Right renal pelvis (tissue), 4 donors: Measurements from ENCODE around the gene SLC22A7. TPM values are rescaled to one million over a fixed set of nuclear protein-coding genes. Genes with fewer than 3 reads are reported as not detected.

Experiments
- DNase-seq, 4 donors: peaks; one replicate each; pipeline ENCODE4 v3.0.0-alpha.2; 2013; ENCODE audit warnings: low read depth in 4 of 4, low spot score in 3 of 4, missing footprints in 1 of 4
- polyA plus RNA-seq, 4 donors: library from polyadenylated mRNA; unstranded; fragments of 120-200 nt; gene quantifications; one replicate each; pipeline ENCODE4 v1.2.1, GENCODE V29; 2013; ENCODE audit not compliant: insufficient read length in 4 of 4

SLC22A7 gene
- polyA plus RNA-seq, 4 donors: 0.24 to 2.5 (median 0.86) TPM

DNA sequence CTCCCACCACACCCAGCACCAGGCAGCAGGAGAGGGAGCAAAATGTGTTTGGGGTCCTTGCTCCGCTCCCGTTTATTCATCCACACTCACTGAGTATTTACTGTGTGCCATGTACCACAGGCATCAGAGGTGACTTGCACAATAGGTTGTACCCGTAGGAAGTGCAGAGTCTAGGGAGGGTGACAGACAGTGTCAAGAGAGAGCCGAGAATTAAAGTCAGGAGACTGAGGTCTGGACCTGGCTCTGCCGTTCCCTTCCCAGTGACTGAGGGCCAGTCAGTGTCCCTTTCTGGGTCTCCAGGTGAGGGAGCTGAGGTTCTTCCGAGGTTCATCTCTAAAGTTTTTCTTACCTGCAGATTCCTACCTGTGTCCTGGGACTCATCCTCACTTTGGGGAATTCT, 32.5 kb upstream of the SLC22A7 start:
- DNase-seq: no peak

DNA sequence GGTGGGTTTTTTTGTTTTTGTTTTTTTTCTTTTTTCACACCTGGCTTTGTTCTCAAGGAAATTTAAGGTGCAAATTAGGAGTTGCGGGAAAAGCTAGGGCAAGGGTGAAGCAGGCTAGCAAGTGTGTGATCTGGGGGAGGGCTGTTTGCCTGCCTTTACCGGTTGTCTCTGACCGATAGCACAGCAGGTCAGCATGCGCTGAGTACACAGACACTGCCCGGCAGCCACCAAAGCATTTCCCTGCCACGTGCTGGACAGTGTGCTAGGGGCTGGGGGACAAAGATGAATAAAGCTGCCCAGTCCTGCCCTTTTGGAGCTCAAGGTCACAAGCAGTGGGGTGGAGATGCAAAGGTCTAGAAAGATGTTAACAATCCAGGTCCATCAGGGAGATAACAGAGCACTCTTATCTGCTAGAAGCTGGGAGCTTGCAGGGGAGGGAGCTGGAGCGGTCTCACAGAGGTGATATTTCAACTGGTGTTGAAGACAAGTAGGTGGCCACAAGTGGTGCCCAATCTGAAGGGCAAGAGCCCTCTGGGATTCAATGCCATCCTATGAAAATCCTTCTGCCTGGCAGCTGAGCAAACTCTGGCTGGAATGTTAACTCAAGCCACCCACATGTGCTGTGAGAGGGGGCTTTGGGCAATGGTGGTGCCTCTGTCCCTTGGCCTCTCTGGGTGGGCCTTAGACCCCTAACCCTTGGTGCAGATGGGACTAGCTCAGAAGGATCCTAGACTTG, 30.3 kb upstream of the SLC22A7 start:
- DNase-seq: no peak

DNA sequence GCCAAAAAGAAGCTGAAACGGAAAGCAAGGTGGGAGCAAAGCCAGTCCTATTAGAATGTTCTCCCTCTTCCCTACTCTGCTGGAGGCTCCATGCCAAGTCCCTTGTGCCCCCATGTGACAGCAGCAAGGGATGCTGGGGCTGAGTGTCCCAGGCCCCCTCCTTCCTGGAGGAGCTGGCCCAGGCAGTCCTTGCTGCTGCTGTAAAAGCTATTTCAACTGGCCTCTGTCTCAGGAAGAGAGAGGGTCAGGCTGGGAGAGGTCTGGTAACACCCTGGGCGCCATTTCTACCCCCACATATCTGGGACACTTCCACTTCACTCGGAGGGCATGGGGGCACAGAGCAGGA, 29.7 kb upstream of the SLC22A7 start:
- no peak for DNase-seq

DNA sequence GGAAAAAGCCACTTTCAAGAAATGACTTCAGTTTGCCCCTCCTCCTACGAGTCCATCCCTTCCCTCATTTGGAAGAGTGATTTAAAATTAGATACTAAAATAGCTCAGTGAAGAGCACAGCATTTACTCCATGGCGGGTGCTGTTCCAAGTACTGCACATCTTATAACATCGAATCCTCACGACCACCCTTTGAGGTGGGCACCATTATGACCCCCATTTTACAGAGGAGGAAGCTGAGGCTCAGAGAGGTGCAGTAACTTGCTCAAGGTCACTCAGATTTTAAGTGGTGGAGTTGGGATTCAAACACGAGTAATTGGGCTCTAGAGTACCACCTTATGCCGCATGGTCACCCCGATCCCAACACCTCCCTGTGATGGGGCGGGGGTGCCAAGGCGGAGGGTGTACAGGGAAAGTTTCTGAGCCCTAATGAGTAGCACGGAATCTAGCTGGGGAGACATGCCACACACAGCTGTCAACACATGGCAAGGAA, 29.2 kb upstream of the SLC22A7 start:
- no peak for DNase-seq

DNA sequence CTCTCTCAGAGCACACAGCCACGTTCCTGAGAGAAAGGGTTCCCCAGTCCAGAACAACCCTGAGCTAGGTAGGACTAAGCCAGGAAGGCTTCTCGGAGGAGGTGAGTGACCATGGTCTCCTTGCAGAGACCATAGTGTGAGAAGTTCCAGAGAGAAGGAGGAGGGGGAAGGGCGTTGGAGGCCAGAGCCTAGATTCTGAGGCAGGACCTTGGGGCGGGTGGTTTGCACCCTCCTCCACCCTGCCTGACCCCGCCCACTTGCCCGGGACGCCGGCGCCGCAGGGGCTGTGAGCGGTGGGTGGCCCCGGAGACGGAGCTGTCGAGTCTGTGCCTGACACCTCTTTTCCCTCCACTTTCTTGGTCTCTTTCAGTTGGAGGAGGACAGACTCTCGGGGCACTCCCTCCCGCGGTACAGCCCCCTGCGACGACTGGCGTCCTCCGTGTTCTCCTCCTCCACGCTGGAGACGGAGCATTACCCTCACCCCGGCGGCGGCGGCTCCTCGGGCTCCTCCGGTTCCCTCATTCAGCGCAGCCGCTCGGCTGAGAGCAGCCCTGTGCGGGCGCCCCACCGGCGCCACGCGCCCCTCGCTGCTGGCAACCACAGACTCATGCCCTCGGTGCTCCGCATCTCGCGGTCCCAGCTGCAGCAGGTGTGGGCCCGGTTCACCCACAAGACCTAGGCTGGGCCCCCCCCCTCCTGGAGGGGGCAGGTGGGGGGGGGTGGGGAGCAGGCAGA, 28.6 kb upstream of the SLC22A7 start:
- no peak for DNase-seq

DNA sequence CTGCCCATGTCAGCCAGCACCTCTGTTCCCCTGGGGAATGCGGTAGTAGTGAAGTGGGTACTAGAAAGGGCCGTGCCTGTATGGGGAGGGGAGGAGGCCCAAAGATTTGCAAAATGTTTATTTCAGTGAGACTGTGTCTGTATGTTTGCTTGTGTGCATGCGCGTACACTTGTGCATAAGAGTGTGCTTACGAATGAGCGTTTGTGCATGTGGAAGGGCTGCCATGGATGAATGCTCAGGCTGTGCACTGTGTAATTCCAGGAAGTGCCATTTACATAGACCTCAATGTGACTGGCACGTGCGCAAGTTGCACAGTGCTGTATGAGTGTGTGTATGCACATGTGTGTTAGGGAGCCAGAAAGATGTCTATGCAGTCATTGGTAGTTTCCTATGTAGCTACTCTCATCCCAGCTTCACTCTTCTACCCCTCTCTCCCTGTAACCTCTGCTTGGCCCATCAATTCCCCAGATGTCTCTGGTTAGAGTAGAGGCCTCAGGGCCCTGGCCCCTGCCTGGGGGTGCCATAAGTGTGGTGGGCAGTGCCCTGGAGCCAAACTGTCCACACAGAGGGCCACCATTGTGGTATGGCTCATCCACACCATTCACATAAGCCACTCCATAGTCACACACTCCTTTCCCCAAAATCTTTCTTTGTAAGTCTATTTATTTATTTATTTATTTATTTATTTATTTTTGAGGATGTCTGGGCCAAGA, 26.8 kb upstream of the SLC22A7 start:
- no peak for DNase-seq

DNA sequence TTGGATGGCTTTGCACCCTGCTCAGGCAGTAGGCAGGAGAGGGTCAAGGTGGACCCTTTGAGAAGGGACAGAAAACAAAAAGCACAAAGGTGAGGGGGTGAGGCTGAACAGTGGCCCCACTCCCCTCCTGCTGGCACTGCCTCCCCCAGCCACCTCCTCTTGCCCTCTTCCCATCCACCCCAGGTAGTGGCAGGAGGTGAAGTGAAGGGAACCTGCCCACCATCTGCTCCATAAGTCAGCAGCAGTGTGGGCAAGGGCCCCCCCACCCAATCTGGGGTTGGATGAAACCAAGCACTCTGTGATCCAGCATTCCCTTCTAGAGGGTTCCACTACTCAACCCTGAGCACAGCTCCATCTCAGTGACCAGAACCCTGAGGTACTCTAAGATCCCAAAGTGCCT, 26.1 kb upstream of the SLC22A7 start:
- DNase-seq: no peak

DNA sequence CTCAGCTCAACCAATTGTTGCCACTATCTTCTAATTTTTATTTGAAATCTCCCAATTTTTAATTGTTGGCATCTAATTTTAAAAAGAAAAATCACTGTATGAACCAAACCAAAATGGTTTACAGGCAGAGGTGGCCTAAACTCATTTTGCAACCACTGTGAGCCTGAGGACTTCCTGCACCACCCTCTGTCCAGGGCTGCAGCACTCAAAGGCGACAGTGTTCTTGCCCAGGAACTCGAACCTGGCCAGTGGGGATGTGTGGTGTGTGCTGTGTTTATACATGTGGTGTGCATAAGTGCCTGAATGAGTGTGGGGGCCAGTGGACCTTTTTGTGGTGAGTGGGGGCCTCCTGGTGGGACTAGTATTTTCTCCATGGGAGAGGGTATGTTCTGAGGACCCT, 24.4 kb upstream of the SLC22A7 start:
- DNase-seq: no peak

DNA sequence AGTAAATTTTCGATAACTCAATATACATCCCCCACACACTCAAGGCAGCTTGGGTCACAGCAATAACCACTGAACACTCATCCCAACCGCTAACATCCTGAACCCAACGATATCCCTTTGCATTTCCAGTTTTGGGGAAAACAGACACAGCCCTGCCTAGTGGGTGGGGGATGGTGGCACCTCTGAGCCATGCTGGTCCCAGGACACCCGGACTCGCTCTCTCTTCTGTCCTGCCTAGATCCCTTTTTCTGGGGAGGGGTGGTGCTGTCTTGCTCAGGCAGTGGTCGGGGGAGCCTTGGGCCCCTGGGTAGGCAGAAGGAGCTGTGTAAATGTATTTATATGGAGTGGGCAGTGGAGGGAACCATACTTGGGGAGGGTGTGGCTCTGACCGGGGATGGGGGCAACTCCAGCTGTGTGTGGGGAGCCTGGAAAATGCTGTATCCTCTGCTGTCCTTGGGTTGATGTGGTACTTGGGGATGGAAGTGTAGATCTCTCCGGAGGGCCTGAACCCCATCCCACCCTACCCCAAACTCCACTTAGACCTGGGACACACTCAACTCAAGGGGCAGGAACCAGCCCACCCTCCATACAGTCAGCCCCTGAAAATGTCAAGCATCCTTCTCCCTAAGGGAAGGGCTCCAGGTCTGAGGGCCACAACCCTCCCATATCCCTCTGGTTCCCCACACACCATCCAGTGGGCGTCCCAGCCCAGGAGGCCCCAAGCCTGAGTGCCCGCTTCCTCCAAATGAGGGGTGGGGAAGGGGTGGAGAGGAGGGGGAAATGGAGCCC, 23.7 kb upstream of the SLC22A7 start:
- DNase-seq: no peak

DNA sequence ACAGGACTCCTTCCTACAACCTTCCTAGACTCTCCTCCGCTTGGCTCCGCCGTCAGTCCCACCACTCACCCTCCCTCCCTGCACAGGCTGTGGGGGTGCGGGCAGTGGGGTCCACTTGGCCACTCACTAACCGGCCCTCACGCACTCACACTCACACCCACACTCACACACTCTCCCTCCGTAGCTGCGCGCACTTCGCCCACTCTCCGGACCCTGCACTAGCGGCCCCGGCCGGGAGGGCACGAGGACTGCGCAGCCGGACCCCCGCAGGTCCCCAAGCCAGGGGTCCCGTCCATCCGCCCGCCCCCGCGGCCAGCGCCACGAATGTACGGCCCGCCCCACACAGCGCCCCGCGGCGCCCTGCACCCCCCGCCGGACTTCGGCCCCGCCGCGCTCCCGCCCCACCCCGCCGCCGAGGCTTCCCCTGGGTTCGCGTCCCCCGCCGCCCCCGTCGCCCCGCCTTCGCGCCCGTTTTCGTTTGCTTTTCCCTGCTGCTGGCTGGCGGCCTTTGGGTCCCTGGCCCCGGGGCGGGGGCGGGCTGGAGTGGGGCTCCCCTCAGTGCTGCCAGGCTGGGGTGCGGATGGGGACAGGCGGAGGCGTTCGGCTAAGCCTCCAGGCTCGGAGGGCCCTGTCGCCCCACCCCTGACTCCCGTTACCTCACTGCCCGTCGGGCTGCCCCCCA, 23.0 kb upstream of the SLC22A7 start:
- DNase-seq: no peak

DNA sequence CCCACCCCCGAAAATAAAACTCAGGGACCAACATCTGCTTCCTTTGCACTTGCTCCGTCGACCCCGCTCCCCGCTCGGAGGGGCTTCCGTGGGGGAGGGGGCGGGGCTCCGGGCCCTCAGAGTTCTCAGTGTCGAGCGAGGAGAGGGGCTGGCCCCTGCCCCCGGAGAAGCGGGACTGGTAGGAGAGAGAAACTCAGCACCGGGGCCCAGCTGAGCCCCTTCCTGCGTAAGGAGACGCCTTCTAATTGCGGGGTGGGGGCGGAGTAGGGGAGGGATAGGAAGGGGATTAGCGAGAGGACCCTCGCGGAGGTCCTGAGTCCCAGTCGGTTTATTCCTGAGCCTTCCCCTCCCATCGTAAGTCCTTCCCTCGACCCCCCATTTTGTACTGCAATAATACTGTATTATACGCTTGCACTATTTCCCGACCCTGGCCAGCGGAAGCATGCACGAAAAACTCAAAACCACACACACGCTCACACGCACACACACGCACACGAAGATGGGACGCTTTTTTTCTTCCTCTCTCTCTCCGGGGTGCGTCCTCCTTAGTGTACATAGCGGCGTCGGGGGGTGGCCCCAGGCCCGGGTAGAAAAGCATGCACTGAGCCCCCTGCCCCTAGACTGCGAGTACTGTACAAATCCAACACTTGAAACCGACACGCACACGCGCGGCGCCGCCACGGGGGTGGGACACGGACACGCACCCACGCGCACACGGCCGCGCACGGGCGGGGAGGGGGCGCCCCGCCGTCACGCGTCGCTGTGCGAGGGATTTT, 22.1 kb upstream of the SLC22A7 start:
- no peak for DNase-seq

DNA sequence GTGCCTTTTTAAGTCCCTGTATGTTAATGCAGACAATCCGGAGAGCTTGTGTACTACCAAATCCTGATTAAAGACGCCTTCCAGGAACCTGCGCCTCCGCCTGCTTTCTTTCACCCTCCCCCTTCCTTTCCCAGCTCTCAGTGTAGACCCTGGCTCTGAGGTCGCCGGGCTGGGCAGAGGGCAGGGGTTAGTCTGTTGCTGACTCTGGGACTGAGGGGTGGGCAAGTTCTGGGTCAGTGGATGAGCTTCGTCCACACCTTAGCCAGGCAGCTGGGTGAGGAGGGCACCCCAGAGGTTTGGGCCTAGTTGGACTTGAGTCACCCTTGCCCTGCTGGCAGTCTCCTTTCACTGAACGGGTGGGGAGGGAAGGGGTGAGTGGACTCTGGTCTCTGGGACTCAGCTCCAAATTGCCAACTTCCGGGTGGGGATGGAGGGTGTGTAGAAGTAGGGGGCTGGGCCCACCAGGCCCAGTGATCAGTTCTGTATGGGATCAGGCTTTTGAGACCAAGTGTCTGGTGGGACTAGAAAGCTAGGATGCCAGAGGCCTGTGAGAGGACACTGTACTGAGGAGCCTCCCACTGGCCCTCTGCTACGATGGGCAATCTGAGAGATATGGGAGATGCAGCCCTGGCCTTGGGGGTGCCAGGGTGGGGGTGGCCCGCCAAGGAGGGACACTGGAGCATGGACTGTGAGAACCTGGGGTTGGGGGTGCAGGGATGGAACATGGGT, 21.3 kb upstream of the SLC22A7 start:
- DNase-seq: no peak

DNA sequence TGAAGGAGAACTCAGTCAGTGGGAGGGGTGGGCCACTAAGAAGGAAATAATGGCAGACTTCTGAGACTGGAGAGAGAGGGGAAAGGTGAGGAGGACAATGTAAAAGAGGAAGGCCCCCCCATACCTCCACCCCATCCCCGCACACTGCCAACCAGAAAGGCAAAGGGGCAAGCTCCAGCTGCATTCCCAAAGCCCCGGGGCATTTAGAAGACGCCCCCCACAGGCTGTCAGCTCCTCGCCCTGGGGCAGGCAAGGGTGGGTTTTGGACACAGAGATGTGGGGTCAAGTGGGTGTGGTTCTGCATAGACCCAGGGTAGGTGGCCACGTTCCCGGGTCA, 20.8 kb upstream of the SLC22A7 start:
- DNase-seq: no peak

DNA sequence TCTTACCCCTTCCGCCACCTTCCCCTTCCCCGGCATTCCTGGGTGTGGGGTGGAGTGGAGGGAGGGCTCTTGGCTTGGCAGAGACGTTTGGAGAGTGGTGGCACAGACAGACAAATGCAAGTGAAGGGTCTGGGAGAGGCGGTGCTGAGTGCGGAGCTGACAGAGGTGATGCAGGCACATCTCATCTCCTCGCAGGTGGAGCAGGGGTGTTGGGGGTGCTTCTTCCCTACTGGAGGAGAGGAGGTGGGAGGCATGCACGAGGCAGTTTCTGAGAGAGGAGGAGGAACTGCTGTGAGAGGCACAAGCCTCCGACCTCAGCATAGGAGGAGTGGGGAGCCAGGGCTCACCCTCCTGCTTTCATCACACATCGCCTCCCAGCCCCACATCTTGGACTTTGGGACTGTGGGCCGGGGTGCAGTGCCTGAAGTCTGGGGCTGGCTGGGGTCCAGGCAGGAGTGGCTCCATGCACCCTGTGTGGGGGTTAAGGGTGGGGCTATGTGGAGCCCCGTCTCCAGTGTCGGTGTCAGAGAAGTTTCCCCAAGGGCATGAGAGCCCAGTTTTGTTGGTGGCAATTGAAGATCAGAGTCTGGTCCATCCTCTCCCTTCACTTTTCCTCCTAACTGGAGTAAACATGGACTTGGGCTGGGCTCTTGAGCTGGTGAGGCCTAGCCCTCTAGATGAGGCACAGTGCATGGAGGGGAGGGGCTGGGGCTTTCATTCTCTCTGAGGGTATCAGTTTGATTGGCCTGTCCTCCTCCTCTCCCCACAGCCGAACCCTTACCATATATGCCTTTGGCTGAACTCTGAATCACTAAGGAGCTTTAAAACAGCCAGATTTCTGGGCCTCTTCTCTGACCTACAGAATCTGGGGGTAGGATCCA, 20.2 kb upstream of the SLC22A7 start:
- no peak for DNase-seq

DNA sequence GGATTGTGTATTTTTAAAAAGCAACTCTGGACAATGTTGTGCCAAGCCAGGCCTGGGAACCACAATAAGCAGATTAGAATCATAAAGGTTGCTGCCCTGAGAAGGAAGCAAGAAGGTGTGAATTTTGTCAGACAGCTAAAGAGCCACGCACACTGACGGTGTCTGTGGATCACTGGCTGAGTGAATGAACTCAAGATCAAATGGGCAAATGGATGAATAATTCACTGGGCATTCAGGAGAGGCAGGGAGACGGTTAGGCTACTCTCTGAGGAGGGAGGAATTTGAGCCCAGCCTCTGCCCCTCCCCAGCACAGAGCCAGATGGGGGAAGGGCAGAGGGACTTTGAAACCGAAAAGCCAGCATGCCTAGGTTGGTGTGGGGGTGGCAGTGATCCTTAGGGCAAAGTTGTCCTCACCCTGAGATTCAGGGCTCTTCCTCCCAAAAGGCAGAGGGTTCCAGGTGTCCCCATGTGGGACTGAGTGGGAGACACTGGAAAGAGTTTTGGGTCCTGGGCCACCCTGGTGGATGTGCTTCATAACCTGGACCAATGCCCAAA, 19.5 kb upstream of the SLC22A7 start:
- DNase-seq: no peak

DNA sequence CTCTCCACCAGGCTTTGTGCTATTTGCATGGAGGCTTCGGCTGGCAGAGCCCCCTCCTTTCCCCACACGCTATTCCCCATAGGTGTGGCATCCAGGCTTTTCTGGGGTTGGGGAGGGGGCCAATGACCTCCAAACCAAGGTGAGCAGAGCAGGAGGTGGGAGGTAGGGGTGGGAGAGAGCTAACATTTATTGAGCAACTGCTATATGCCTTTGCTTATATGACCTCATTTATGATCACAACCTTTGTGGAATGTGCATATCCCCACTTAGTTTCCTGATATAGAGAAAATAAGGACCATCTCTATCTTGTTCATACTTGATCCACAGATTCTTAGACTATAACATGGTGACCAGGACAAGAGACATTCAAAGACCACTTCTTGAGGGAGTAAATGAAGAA, 17.8 kb upstream of the SLC22A7 start:
- no peak for DNase-seq

DNA sequence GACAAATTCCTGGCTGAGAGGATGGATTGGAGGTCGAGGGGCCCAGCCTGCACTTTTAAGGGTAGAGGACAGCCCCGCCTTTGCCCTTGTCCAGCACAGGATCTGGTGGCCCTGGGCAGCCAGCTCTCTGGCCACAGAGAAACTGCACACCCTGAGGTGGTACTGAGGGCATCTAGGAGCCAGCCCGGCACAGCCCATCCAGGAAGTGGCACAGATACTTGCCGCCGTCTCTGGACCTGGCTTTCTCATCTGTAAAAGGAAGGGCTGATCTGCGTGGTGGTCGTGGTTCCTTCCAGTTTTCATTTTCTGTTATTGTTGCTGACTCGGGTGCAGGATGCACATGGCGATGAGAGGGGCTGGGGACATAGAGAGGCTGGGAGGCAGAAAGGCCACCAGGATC, 16.0 kb upstream of the SLC22A7 start:
- no peak for DNase-seq
